T-helper 1 cell treated with Interleukin-12 subunit alpha and Interleukin-12 subunit beta and Interleukin-4 antibody, amounts not matched to agents 30 ng/mL and 1 ng/mL, for 36 hours (primary cell): ENCODE measurements around the gene ABL2. TPM values are rescaled to one million over a fixed set of nuclear protein-coding genes. Genes with fewer than 3 reads are reported as not detected.

Source experiments
- intact Hi-C: fragments of 100-400 bp; cut with micrococcal nuclease; formaldehyde crosslinking; loops from one replicate; pipeline ENCODE4 v1.15.1; 2024
- total RNA-seq: library from RNA; stranded (reverse); gene quantifications from 2 replicates; pipeline ENCODE4 v1.2.3, GENCODE V29; 2022

Gene ABL2
- total RNA-seq, 1 donor from 2014 or later, result 10.0 TPM

GRCh38 chr1:179061360-179062282 is 167.9 kb downstream of the ABL2 start:
- intact Hi-C loops, result no loop called here

DNA sequence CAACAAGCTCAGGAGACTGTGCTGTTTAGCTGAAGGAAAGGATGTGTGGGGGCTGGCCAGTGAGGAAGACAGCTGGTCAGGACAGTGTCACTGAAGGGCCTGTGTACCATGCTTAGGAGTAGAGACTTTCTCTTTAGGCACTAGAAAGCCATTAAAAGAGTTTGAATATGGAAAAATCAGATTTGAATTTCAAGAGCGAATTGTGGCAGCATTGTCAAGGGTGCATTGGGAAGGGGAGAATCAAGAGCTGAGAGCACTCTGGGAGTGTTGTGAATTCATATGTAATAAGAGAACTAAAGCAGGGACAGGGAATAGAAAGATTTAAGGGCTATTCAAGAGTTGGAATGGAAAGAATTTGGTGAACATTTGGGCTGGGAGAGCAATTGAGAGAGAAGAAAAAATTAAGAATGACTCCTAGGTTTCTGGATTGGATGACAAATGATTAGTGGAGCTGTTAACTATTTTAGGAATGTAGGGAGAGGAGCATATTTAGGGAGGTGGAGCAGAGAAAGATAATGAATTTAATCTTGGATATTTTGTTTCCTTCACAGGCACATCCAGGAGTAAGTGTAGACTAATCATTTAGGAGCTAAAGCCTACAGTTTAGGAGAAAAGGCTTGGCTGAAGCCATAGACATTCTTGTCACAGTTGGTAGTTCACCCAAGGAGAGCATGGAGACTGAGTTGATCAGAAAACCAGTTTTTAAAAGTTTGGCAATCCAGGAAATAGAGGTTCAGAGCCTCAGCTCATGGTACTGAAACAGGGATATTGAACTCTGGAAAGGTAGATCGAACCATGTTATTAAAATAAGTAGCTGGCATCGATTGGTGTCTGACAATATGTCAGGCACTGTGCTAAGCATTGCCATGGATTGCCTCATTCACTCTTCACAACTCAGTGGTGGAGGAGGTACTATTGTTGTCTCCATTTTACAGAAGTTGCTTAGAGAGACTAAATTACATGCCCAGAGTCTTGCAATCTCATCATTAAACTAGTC is 170.7 kb downstream of the ABL2 start:
- intact Hi-C loops, result no loop called here

DNA sequence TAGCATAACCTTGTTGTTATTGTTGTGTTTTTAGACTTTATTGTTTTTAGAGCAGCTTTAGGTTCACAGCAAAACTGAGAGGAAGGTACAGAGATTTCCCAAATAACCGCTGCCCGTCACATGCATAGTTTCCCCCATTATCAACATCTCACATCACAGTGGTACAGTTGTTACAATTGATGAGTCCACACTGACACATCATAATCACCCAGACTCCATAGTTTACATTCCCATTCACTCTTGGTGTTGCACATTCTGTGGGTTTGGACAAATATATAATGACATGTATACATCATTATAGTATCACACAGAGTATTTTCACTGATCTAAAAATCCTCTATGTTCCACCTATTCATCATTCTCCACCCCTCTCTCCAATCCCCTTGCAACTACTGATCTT is 173.5 kb downstream of the ABL2 start:
- intact Hi-C loops, result no loop called here

- intact Hi-C loops, result no loop called here
Observed at GRCh38 chr1:179053486-179053885, 176.0 kb downstream of the ABL2 start.

DNA sequence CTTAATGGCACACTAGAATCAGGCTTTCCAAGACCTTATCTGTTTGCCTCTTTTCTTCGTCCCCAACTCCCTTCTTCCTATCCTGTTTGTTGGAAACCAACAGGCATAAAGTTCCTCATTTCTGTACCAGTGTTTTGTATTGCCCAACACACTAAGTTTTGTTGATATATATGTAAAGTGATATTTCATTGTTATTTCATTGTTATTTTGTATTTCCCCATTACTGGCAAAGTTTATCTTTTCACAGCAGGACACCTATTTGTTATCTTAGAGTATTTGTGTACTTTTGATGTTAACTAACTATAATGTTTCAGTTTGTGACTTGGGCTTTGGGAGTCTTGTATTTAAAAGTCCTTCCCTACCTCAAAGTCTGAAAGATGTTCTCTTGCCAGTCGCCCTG is 176.7 kb downstream of the ABL2 start:
- intact Hi-C loops, result no loop called here

Other genes starting within 250 kb of the ABL2 start
- gene FAM20B, start 203.8 kb downstream of the ABL2 start, total RNA-seq, result 22.7 and 28.0 TPM in 2 replicates
- gene TOR3A, start 147.6 kb downstream of the ABL2 start, total RNA-seq, result 43.8 and 44.0 TPM in 2 replicates
- 50.0 and 53.2 TPM in 2 replicates for gene SOAT1, start 64.1 kb upstream of the ABL2 start, total RNA-seq
- 0.61 TPM in 1 of 2 replicates, not detected in the other for gene AXDND1, start 136.3 kb upstream of the ABL2 start, total RNA-seq